Measurements from ENCODE around the gene MRPL1. TPM values are rescaled to one million over a fixed set of nuclear protein-coding genes. Genes with fewer than 3 reads are reported as not detected.

The MRPL1 gene
- total RNA-seq, 1 donor from 2014 or later = 50.8 TPM

- Histone ChIP-seq H3K27me3 (ENCODE audit: low read depth) (no peaks in the 10 kb centered on the region), H3K36me3 (no peaks in the 10 kb centered on the region), H3K4me1 (no peaks in the 10 kb centered on the region), H3K4me3 (no peak overlapping the region), H3K9me3 (replicated peaks) (no peaks in the 10 kb centered on the region), H3K27ac (replicated peaks) (no peak overlapping the region)
- no peak for DNase-seq
- intact Hi-C loops (cut with micrococcal nuclease) = no loop called here
- TF ChIP-seq, protein P1, sequence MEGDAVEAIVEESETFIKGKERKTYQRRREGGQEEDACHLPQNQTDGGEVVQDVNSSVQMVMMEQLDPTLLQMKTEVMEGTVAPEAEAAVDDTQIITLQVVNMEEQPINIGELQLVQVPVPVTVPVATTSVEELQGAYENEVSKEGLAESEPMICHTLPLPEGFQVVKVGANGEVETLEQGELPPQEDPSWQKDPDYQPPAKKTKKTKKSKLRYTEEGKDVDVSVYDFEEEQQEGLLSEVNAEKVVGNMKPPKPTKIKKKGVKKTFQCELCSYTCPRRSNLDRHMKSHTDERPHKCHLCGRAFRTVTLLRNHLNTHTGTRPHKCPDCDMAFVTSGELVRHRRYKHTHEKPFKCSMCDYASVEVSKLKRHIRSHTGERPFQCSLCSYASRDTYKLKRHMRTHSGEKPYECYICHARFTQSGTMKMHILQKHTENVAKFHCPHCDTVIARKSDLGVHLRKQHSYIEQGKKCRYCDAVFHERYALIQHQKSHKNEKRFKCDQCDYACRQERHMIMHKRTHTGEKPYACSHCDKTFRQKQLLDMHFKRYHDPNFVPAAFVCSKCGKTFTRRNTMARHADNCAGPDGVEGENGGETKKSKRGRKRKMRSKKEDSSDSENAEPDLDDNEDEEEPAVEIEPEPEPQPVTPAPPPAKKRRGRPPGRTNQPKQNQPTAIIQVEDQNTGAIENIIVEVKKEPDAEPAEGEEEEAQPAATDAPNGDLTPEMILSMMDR (IDR thresholded peaks at IDR 0.05; ENCODE audit: borderline replicate concordance) = no peak
These were observed 19.0 kb upstream of the MRPL1 start for GRCh38 chr4:77843628-77844027.

DNA sequence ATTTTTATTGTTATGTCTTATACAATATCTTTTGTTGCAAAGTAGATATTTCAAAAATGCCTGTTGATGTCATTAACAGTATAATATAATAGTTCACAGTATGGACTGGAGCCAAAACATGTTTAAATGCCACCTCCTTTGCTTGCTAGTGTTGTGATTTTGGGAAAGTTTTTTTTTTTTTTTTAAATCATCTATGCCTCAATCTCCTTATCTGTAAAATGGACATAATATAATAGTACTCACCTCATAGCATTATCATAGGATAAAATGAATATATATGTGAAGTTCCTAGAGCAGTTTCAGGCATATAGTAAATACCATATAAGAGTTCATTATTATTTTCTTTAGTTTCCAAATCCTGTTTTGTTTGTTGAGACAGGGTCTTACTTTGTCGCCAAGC, 18.3 kb upstream of the MRPL1 start:
- intact Hi-C loops (cut with micrococcal nuclease) = no loop called here
- Histone ChIP-seq H3K4me3 (no peak overlapping the region), H3K27me3 (ENCODE audit: low read depth) (no peaks in the 10 kb centered on the region), H3K4me1 (no peaks in the 10 kb centered on the region), H3K36me3 (no peaks in the 10 kb centered on the region), H3K27ac (replicated peaks) (no peak overlapping the region), H3K9me3 (replicated peaks) (no peaks in the 10 kb centered on the region)
- TF ChIP-seq, protein P1 (IDR thresholded peaks at IDR 0.05; ENCODE audit: borderline replicate concordance) = no peak
- DNase-seq = no peak

DNA sequence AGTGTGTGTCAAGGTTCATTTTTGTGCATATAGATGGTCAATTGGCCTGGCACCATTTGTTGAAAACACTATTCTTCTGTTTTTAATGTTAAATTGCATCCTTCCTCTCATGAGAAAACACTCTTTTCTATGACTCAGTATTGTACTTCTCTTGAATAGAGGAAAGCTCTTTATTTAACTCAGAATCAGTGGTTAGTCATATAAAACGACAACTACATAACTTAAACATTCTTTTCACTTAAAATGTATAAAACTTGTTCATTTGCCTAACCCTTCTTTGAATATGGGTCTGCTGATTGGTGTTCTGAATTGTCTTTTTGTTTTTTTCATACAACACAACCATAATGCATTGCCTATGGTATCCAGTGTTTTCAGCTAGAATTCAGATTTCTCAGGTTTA, 17.2 kb upstream of the MRPL1 start:
- H3K27ac ChIP-seq (replicated peaks) = no peak overlapping the region
- no peaks in the 10 kb centered on the region for H3K4me1 ChIP-seq

DNA sequence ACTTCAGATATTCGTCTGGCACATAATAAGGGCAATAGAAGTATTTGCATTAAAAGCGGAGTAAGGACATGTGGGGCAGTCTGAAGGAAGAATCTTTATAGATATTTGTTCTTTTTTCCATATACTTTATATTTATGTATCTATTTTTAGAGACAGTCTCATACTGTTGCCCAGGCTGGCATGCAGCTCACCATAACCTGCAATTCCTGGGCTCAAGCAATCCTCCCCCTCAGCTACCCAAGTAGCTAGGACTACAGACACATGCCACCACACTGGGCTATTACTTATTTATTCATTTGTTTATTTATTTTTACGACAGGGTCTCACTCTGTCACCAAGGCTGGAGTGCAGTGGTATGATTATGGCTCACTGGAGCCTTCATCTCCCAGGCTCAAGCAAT, 16.7 kb upstream of the MRPL1 start:
- Histone ChIP-seq H3K27me3 (ENCODE audit: low read depth) (no peaks in the 10 kb centered on the region), H3K4me3 (no peak overlapping the region), H3K4me1 (no peaks in the 10 kb centered on the region), H3K9me3 (replicated peaks) (no peaks in the 10 kb centered on the region), H3K27ac (replicated peaks) (no peak overlapping the region), H3K36me3 (no peaks in the 10 kb centered on the region)
- intact Hi-C loops (cut with micrococcal nuclease) = no loop called here
- no peak for DNase-seq
- TF ChIP-seq, protein P1 (IDR thresholded peaks at IDR 0.05; ENCODE audit: borderline replicate concordance) = no peak

More for the DNA sequence above, 17.2 kb upstream of the MRPL1 start:
- H3K27me3 ChIP-seq (ENCODE audit: low read depth) = no peaks in the 10 kb centered on the region
- intact Hi-C loops (cut with micrococcal nuclease) = no loop called here
- no peaks in the 10 kb centered on the region for H3K36me3 ChIP-seq
- DNase-seq = no peak
- H3K9me3 ChIP-seq (replicated peaks) = no peaks in the 10 kb centered on the region
- H3K4me3 ChIP-seq = no peak overlapping the region
- TF ChIP-seq, protein P1 (IDR thresholded peaks at IDR 0.05; ENCODE audit: borderline replicate concordance) = no peak

GRCh38 chr4:77848508-77848907, 14.1 kb upstream of the MRPL1 start:
- no peaks in the 10 kb centered on the region for H3K27me3 ChIP-seq (ENCODE audit: low read depth)
- DNase-seq = no peak
- no peak overlapping the region for H3K27ac ChIP-seq (replicated peaks)
- no peak overlapping the region for H3K4me3 ChIP-seq
- TF ChIP-seq, protein P1 (IDR thresholded peaks at IDR 0.05; ENCODE audit: borderline replicate concordance) = no peak
- H3K4me1 ChIP-seq = peaks cover 12% of the 10 kb centered on the region
- H3K36me3 ChIP-seq = no peaks in the 10 kb centered on the region
- intact Hi-C loops (cut with micrococcal nuclease) = no loop called here
- H3K9me3 ChIP-seq (replicated peaks) = no peaks in the 10 kb centered on the region
